ENCODE data around the gene NTN3.

NTN3 gene

GRCh38 chr16:2514333-2515179, 43.5 kb downstream of the NTN3 start:
- no peak for DNase-seq (ENCODE audit: low spot score)

- no peak for DNase-seq (ENCODE audit: low spot score)
These were observed 44.2 kb downstream of the NTN3 start for GRCh38 chr16:2515180-2515851.

- peak; percentile 73 for DNase-seq (ENCODE audit: low spot score)
These were observed 45.5 kb downstream of the NTN3 start for GRCh38 chr16:2516391-2517240.

GRCh38 chr16:2517954-2518605, 47.0 kb downstream of the NTN3 start:
- no peak for DNase-seq (ENCODE audit: low spot score)

GRCh38 chr16:2518823-2519710, 48.0 kb downstream of the NTN3 start:
- DNase-seq (ENCODE audit: low spot score): no peak

- no peak for DNase-seq (ENCODE audit: low spot score)
These were observed 48.6 kb downstream of the NTN3 start for GRCh38 chr16:2519711-2520080.

- DNase-seq (ENCODE audit: low spot score): peak; percentile 91
These were observed 49.1 kb downstream of the NTN3 start, which contains the start of gene AMDHD2 for GRCh38 chr16:2520097-2520783. AMDHD2 (plus strand) TSS chr16:2520371; CDS start chr16:2520459, 88 bp downstream.

GRCh38 chr16:2520784-2521531, 49.9 kb downstream of the NTN3 start:
- no peak for DNase-seq (ENCODE audit: low spot score)

Measured in Ammon's horn (tissue), 1 donor.